GM12875 (cell line): ENCODE results near the gene KCTD14.
"Not testable (repeated sequence)": the region's sequence is repeated elsewhere in the genome, so short reads cannot be mapped to it uniquely, and the experiment has no call there.

Source experiments
- H3K4me3 ChIP-seq: one replicate; pipeline ENCODE4 v1.5.1; 2011; ENCODE audit warnings: low read depth, low read length, control low read depth
- TF ChIP-seq, protein P1 (sequence below): IDR thresholded peaks from 2 replicates; pipeline ENCODE4 v1.5.1; 2011; ENCODE audit warnings: low read depth, mild to moderate bottlenecking, control low read depth, inconsistent platforms, low read length, moderate library complexity, borderline replicate concordance; ENCODE audit not compliant: insufficient read depth

The KCTD14 gene

DNA sequence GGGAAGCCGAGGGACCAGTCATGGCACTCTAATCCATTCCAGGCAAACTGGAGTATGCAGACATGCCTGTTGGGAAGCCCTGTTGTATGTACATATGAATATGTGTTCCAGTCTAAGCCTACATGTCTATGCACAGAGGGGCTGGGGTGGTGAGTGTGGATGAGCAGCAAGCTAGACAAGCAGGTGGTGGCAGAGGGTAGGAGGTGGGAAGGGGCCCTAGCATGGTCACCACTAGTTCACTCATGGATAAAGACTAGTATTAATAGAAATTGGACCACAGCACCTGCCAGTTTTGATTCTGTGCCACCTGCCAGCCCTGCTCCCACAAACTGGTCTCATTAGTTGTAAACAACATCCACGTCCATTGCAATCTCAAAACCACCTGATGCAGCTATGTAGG, 42.1 kb upstream of the KCTD14 start:
- no peak overlapping the region for H3K4me3 ChIP-seq
- TF ChIP-seq, protein P1, sequence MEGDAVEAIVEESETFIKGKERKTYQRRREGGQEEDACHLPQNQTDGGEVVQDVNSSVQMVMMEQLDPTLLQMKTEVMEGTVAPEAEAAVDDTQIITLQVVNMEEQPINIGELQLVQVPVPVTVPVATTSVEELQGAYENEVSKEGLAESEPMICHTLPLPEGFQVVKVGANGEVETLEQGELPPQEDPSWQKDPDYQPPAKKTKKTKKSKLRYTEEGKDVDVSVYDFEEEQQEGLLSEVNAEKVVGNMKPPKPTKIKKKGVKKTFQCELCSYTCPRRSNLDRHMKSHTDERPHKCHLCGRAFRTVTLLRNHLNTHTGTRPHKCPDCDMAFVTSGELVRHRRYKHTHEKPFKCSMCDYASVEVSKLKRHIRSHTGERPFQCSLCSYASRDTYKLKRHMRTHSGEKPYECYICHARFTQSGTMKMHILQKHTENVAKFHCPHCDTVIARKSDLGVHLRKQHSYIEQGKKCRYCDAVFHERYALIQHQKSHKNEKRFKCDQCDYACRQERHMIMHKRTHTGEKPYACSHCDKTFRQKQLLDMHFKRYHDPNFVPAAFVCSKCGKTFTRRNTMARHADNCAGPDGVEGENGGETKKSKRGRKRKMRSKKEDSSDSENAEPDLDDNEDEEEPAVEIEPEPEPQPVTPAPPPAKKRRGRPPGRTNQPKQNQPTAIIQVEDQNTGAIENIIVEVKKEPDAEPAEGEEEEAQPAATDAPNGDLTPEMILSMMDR: no peak

DNA sequence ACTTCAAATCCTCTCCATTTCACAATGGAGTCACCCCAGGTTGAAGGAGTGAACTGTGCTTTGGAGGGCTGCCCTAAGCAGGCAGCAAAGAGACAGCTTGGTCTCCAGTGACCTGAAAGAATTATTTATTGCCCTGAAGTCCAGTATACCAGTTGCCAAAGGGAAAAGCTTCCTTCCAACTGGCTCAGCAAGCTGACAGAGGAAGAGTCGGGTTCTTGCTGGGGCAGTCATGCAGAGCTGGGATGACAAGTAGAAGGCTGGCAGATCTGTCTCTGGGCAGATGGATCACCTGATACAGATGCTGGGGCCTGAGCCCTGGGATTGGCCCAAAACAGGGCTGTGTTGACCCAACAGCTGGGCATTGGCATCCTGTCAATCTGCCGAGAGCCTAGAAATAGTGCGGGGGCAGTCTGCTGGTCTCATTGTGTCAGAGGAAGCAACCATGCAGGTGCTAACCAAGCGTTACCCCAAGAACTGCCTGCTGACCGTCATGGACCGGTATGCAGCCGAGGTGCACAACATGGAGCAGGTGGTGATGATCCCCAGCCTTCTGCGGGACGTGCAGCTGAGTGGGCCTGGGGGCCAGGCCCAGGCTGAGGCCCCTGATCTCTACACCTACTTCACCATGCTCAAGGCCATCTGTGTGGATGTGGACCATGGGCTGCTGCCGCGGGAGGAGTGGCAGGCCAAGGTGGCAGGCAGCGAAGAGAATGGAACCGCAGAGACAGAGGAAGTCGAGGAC, 40.5 kb upstream of the KCTD14 start, which contains the start of gene THRSP:
THRSP (plus strand) TSS at position 422 of the 742 bp plus-strand sequence; CDS start at position 443, 21 bp downstream.
- TF ChIP-seq, protein P1: no peak
- H3K4me3 ChIP-seq: no peak within 1 kb of the TSS

DNA sequence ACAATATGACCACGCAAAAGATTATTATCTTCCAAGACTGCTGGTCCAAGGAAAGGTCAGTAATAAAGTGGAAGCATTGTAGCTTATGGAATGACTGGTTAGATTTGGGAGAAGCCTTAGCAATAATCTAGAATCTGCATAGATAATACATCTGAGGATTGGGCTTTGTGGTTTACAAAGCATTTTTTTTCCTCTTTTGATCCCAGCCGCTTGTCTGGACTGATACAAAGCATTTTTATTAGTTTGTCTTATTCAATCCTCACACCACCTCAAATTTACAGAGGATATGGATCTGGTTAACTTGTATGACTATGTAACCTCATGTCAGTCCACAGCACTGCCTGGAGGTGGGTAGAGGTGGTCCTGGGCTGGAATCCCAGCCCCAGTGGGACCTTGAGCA, 39.6 kb upstream of the KCTD14 start:
- no peak overlapping the region for H3K4me3 ChIP-seq
- TF ChIP-seq, protein P1: no peak

DNA sequence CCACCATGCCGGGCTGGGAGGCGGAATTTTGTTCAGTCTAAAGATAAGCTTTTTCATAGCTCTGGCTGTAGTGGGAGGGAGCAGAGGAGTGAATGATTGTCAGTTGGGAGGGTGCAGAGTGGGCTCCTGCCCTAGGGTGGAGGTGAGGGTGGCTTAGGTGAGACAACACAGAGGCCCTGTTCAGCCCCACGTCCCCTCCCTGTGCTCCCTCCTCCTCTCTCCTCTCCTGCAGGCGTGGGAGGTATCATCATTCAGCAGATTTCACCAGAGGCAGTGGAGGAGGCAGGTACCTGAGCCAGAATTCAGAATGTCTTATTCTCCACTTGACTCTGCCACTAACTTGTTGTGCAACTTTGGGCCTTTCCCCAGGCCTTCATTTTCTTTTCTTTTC, 38.8 kb upstream of the KCTD14 start:
- TF ChIP-seq, protein P1: no peak
- no peak overlapping the region for H3K4me3 ChIP-seq

DNA sequence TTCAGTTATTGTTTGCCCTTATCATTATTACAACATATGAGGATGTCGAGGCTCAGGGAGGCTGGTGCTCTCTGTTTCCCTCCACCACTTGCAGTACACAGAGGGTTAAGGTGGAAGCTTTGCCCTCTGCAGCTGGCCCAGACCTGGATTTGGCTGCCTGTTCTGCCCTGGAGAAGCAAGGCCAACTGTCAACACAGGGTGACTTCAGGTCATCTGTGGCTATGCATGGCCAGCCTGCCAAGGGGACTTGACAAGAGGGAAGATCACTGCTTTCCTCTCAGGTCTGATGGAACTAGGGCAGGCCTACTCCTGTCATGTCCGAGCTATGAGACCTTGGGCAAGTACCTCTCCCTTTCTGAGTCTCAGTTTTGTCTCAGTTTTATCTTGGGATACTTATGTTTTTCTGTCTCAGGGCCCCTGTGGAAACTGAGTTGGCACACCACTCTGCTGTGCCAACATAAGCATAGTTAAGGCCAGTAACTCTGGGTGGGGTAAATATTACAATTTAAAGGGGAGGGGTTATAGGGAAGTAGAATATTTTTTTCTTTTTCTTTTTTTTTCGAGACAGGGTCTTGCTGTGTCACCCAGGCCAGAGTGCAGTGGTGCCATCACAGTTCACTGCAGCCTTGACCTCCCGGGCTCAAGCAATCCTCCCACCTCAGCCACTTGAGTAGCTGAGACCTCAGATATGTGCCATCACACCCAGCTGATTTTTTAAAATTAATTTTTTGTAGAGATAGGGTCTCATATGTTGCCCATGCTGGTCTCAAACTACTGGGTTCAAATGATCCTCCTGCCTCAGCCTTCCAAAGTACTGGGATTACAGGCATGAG, 38.2 kb upstream of the KCTD14 start:
- H3K4me3 ChIP-seq: no peak overlapping the region
- TF ChIP-seq, protein P1: no peak

DNA sequence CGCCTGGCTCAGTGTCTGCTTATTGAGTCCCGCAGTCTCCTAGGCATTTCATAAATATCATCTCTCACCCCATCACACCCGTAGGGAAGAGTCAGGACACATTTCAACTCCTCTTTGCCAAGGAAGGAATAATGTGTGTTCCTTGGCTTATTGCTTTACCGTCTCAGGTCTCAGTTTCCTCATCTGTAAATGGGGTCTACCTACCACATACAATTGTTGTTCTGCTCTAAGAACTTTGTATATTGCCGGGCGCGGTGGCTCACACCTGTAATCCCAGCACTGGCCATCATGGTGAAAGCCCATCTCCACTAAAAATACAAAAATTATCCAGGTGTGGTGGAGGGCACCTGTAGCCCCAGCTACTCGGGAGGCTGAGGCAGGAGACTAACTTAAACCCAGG, 37.5 kb upstream of the KCTD14 start:
- H3K4me3 ChIP-seq: no peak overlapping the region
- TF ChIP-seq, protein P1: no peak

DNA sequence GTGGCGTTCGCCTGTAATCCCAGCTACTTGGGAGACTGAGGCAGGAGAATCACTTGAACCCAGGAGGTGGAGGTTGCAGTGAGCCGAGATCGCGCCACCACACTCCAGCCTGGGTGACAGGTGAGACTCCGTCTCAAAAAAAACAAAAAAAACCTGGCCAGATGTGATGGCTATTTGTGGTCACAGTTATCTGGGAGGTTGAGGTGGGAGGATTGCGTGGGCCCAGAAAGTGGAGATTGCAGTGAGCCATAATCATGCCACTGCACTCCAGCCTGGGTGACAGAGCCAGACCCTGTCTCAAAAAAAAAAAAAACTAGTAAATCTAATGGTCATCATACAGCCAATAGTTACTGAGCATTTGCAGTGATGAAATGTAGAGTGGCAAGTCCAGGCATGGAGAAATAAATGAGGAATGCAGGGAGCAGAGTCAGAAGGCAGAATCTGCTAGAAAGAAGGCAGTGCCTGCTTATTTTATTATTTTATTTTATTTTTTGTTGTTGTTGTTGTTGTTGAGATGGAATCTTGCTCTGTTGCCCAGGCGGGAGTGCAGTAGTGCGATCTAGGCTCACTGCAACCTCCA, 36.8 kb upstream of the KCTD14 start:
- H3K4me3 ChIP-seq: not testable (repeated sequence)
